Measurements from ENCODE around the gene GATAD2B.

- TF ChIP-seq CTCF (IDR thresholded peaks at IDR 0.05; ENCODE audit: extremely low read depth in 1 of 2, insufficient read depth in 1 of 2, low read depth in 1 of 2, low read length in 2 of 2) (no peak), EZH2 (IDR thresholded peaks at IDR 0.05; ENCODE audit: borderline replicate concordance, low read depth, low read length, severe bottlenecking) (no peak), POLR2AphosphoS5 (IDR thresholded peaks at IDR 0.05; ENCODE audit: insufficient read depth, low read depth, low read length) (no peak), POLR2A (IDR thresholded peaks at IDR 0.05; ENCODE audit: low read depth, low read length) (no peak), MAX (IDR thresholded peaks at IDR 0.05; ENCODE audit: insufficient read depth, insufficient read length) (no peak)
Measured at GRCh38 chr1:153799566-153800465, 123.0 kb downstream of the GATAD2B start.

Data from endothelial cell of umbilical vein (primary cell).